Measurements from ENCODE around the gene PCDH9.
A peak's percentile ranks its signal among the peaks of the same experiment; 100 is the strongest.

The PCDH9 gene

DNA sequence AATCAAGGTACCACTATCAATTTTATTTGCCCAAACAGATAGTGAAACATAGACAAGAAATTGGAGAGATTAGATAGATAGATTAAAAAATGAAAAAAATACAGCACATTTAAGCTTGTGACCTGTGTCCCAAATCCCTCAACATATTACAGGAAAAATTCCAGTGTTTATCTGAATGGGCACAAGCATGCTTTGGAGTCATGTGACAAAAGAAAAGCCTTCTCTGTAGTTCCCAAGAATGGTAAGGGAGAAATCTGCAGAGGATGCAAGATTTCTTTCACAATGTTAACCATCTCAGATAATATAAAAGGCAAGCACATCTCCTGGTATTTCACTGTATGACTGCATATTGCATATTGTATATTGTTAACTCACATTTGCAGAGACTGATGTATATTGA, 168.0 kb downstream of the PCDH9 start:
- H3K4me3 ChIP-seq (ENCODE audit: low read depth, low read length) = no peak overlapping the region
- TF ChIP-seq, protein P1, sequence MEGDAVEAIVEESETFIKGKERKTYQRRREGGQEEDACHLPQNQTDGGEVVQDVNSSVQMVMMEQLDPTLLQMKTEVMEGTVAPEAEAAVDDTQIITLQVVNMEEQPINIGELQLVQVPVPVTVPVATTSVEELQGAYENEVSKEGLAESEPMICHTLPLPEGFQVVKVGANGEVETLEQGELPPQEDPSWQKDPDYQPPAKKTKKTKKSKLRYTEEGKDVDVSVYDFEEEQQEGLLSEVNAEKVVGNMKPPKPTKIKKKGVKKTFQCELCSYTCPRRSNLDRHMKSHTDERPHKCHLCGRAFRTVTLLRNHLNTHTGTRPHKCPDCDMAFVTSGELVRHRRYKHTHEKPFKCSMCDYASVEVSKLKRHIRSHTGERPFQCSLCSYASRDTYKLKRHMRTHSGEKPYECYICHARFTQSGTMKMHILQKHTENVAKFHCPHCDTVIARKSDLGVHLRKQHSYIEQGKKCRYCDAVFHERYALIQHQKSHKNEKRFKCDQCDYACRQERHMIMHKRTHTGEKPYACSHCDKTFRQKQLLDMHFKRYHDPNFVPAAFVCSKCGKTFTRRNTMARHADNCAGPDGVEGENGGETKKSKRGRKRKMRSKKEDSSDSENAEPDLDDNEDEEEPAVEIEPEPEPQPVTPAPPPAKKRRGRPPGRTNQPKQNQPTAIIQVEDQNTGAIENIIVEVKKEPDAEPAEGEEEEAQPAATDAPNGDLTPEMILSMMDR (IDR thresholded peaks at IDR 0.05; ENCODE audit: low read depth, low read length) = no peak

DNA sequence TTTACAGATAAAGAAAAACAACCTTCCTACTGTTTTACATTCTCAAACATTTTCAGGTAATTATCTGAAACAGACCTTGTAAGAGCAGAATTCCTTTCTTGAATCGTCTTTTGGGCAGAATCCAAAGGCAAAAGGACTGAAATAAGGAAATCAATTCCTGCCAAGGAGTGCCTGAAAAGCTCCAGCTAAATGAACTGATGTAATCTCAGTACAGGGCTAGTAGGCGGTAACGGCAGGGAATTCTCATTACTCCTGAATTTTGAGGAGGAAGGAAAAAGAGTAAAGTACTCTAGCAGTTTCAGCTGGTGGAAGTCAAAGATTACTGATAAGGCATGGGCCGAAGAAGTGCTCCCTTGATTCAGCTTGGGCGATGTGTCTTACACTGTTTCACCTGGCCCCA, 168.4 kb downstream of the PCDH9 start:
- TF ChIP-seq, protein P1 (IDR thresholded peaks at IDR 0.05; ENCODE audit: low read depth, low read length) = no peak
- H3K4me3 ChIP-seq (ENCODE audit: low read depth, low read length) = no peak overlapping the region

- no peak overlapping the region for H3K4me3 ChIP-seq (ENCODE audit: low read depth, low read length)
- TF ChIP-seq, protein P1 (IDR thresholded peaks at IDR 0.05; ENCODE audit: low read depth, low read length) = no peak
Measured at GRCh38 chr13:67052550-67053490, 177.3 kb downstream of the PCDH9 start.

GRCh38 chr13:67049744-67050143, 180.4 kb downstream of the PCDH9 start:
- TF ChIP-seq, protein P1 (IDR thresholded peaks at IDR 0.05; ENCODE audit: low read depth, low read length) = no peak
- no peak overlapping the region for H3K4me3 ChIP-seq (ENCODE audit: low read depth, low read length)

- TF ChIP-seq, protein P1 (IDR thresholded peaks at IDR 0.05; ENCODE audit: low read depth, low read length) = no peak
- peak overlapping the region; percentile 21; the same call in 1 of the 2 replicates for H3K4me3 ChIP-seq (ENCODE audit: low read depth, low read length)
Measured at GRCh38 chr13:67048821-67049150, 181.3 kb downstream of the PCDH9 start.

DNA sequence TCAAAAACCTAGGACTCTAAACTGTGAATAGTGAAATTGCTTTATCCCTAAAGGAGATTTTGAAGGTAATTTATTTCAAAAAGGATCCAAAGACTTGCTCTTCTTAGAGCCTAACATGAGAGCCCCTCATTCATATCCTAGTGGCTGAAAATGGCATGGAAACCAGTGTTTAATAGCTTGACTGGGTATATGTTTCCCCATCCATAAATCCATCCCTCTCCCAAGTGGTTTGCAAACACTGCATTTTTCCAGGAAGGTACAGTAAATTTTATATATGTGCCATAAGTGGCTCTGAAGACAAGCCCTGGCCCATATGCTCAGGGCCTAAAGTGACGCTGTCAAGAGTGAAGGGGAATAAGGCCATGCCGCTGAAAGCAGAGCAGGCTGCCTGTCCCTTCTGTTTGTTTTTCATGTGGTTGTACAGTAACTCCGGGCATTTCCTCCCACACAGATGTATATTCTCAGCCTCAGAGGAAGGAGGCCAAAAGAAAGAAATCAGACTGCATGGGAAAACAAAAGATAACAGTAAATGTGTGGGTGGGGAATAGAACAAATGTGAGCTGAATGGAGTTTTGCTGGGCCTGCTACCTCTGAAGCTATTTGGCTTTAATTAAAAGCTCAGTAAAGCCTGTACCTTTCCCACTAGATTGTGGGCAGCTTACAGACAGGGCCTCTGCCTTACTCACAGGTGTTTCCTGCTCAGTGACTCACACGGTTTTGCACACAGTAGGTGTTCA, 181.9 kb downstream of the PCDH9 start:
- H3K4me3 ChIP-seq (ENCODE audit: low read depth, low read length) = peak overlapping the region; percentile 21; the same call in 1 of the 2 replicates
- TF ChIP-seq, protein P1 (IDR thresholded peaks at IDR 0.05; ENCODE audit: low read depth, low read length) = 0 out of 2 replicates have a peak, but pooled peaks have one; percentile 14

DNA sequence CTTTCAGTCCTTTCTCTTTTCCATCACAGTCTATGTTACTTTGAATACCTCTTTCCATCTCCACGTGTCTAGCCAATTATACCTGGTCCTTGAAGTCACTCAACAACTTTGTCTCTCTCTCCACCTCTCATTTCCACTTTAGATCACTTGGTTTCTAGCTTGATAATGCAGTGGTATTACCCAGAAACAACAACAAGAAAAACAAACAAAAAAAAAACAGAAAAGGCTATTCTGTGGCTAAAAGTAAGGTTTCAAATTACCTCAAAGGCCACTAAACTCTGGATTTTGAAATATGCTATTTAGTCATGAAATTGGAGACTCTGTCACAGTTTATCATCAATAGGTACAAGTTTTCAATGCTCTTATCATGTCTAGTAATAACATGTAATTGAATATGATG, 184.8 kb downstream of the PCDH9 start:
- TF ChIP-seq, protein P1 (IDR thresholded peaks at IDR 0.05; ENCODE audit: low read depth, low read length) = no peak
- H3K4me3 ChIP-seq (ENCODE audit: low read depth, low read length) = no peak overlapping the region
